Tibial nerve (tissue), 4 donors: ENCODE results near the gene TNIP1. TPM values are rescaled to one million over a fixed set of nuclear protein-coding genes. Genes with fewer than 3 reads are reported as not detected.

Experiments
- DNase-seq, 2 donors: peaks; one replicate each; pipeline ENCODE4 v3.0.0-alpha.2; 2019; ENCODE audit warnings: low spot score in 2 of 2
- H3K27ac ChIP-seq, 4 donors: fragments of 200-600 bp; sonication (generic) in 3 of 4; one replicate each; pipeline ENCODE4 v1.5.1; 2017 to 2019; ENCODE audit warnings: mild to moderate bottlenecking in 1 of 4
- H3K27me3 ChIP-seq, 2 donors: fragments of 200-600 bp; sonication (generic) in 1 of 2; one replicate each; pipeline versions ENCODE4 v1.5.1 to v1.6.0; 2017 to 2019
- H3K36me3 ChIP-seq, 3 donors: fragments of 200-600 bp; sonication (generic); one replicate each; pipeline ENCODE4 v1.5.1; 2018 to 2019
- H3K4me1 ChIP-seq, 4 donors: fragments of 200-600 bp; sonication (generic) in 3 of 4; one replicate each; pipeline ENCODE4 v1.5.1; 2017 to 2019
- H3K4me3 ChIP-seq, 4 donors: fragments of 200-600 bp; sonication (generic) in 3 of 4; one replicate each; pipeline ENCODE4 v1.5.1; 2017 to 2019; ENCODE audit warnings: mild to moderate bottlenecking in 1 of 4, moderate library complexity in 1 of 4
- H3K9me3 ChIP-seq, 4 donors: fragments of 200-600 bp; sonication (generic) in 3 of 4; one replicate each; pipeline ENCODE4 v1.5.1; 2017 to 2019
- EP300 ChIP-seq, 2 donors: sonication (generic); formaldehyde crosslinking; IDR thresholded peaks; one replicate each; pipeline ENCODE4 v1.6.1; 2017; ENCODE audit warnings: antibody characterized with exemption in 2 of 2, mild to moderate bottlenecking in 1 of 2
- POLR2A ChIP-seq, 2 donors: fragments of 450-650 bp; IDR thresholded peaks; one replicate each; pipeline ENCODE4 v1.6.1; 2017; ENCODE audit warnings: antibody characterized with exemption in 2 of 2, mild to moderate bottlenecking in 2 of 2, moderate library complexity in 2 of 2
- WGBS, 2 donors: methylation state at CpG; one replicate each; pipeline ENCODE4 v1.1.5; 2018; 5-methylcytosine and 5-hydroxymethylcytosine counted together
- total RNA-seq, 4 donors: library from RNA; depleted of rRNA; stranded (reverse); fragments of >200 nt; gene quantifications; one replicate each; pipeline ENCODE4 v1.1.0, GENCODE V29; 2016
- TF ChIP-seq, protein P1 (sequence below), 5 experiments: fragments of 200-600 bp in 3 of 5; fragments of 450-650 bp in 2 of 5; sonication (generic) in 3 of 5; IDR thresholded peaks; one replicate each; pipeline ENCODE4 v1.5.1; 2016 to 2019; ENCODE audit warnings: antibody characterized with exemption in 5 of 5, mild to moderate bottlenecking in 3 of 5, moderate library complexity in 2 of 5

TNIP1 gene
- total RNA-seq, 4 donors from 2014 or later: 91.2 to 108 (median 94.3) TPM

DNA sequence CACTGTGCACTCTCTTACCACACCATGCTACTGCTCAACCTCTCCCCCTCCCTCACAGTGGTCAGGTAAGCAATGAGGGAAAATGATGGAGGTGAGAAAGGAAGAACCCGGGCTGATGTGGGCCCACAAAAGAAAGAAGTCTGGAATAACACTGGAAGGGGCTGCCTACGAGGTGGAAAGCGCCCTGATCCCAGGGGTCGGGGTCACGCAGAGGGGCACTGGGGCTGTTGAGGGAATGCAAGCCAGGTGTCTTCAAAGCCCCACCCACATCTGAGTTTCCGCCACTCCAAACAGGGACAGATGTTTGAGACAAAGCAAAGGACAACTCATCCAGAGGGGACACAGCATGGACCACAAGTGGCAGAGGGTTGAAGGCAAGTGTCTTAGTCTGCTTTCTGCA is 4.2 kb downstream of the TNIP1 start:
- H3K27me3 ChIP-seq: no peaks in the 10 kb centered on the region
- H3K9me3 ChIP-seq: no peaks in the 10 kb centered on the region
- H3K4me3 ChIP-seq: no peak overlapping the region
- peaks cover 0 to 58% (median 16%) of the 10 kb centered on the region in 4 donors for H3K4me1 ChIP-seq
- TF ChIP-seq EP300 (IDR thresholded peaks at IDR 0.05): no peak
- TF ChIP-seq, protein P1, sequence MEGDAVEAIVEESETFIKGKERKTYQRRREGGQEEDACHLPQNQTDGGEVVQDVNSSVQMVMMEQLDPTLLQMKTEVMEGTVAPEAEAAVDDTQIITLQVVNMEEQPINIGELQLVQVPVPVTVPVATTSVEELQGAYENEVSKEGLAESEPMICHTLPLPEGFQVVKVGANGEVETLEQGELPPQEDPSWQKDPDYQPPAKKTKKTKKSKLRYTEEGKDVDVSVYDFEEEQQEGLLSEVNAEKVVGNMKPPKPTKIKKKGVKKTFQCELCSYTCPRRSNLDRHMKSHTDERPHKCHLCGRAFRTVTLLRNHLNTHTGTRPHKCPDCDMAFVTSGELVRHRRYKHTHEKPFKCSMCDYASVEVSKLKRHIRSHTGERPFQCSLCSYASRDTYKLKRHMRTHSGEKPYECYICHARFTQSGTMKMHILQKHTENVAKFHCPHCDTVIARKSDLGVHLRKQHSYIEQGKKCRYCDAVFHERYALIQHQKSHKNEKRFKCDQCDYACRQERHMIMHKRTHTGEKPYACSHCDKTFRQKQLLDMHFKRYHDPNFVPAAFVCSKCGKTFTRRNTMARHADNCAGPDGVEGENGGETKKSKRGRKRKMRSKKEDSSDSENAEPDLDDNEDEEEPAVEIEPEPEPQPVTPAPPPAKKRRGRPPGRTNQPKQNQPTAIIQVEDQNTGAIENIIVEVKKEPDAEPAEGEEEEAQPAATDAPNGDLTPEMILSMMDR (IDR thresholded peaks at IDR 0.05): no peak
- no peak for TF ChIP-seq POLR2A (IDR thresholded peaks at IDR 0.05)
- H3K36me3 ChIP-seq: peaks cover 0 to 20% (median 0%) of the 10 kb centered on the region in 3 donors
- no peak overlapping the region for H3K27ac ChIP-seq
- WGBS, 2 donors: 88% methylated on average over 6 of the region's 6 CpGs
- DNase-seq: no peak

DNA sequence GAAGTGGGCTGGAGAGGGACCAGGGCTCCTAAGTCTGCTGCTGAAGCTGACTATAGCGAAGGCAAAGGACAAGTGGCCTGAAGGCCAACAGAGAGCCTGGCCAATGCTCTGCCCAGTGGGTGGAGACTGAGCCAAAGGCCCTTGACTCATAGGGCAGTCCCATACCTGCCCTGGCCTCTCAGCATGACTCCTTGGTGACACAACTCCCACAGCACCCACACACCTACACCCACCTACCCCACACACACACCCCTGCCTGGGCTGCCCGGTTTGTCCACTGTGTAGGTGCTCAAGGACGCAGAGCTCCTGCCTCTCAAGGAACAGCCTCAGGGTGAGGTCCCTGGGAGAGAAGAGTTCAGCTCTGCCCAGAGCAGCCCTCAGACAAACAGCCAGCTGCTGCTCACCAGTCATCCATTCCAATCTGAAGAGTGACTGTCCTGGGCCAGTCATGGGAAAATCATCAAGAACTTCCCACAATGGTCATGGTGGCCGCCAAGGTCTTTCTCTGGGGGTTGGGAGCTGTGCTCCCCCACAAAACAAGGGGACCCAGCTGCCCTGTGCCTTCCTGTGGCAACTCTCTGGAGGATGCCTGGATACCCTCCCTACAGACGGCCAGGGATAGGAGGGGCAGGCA is 5.0 kb downstream of the TNIP1 start:
- 77 to 86% methylated on average over 4 to 5 of the region's 5 CpGs for WGBS, 2 donors
- Histone ChIP-seq H3K27ac (peak overlapping the region in 2 of 4 donors; percentile 11 to 46), H3K9me3 (no peaks in the 10 kb centered on the region), H3K4me3 (no peak overlapping the region), H3K36me3 (peaks cover 0 to 20% (median 0%) of the 10 kb centered on the region in 3 donors), H3K27me3 (no peaks in the 10 kb centered on the region), H3K4me1 (peaks cover 0 to 60% (median 17%) of the 10 kb centered on the region in 4 donors)
- DNase-seq: no peak
- TF ChIP-seq EP300 (IDR thresholded peaks at IDR 0.05) (no peak), POLR2A (IDR thresholded peaks at IDR 0.05) (no peak)
- TF ChIP-seq, protein P1 (IDR thresholded peaks at IDR 0.05): no peak

DNA sequence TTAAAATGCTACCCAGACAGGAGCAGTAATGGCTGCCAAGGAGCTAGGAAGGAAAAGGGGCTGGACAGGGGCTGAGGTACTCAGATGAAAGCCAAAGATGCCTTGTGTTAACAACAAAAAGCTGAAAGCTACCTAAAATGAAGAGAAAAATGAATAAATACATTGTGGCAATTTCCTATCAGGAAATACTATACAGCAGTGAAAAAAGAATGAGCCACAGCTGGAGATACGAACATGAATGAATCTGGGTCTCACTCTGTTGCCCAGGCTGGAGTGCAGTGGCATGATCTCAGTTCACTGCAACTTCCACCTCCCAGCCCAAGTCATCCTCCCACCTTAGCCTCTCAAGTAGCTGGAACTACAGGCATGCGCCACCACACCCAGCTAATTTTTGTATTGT is 6.3 kb downstream of the TNIP1 start:
- no peak for TF ChIP-seq POLR2A (IDR thresholded peaks at IDR 0.05)
- no peak for TF ChIP-seq EP300 (IDR thresholded peaks at IDR 0.05)
- TF ChIP-seq, protein P1 (IDR thresholded peaks at IDR 0.05): no peak
- no peak for DNase-seq
- no peak overlapping the region for H3K27ac ChIP-seq
- peaks cover 0 to 20% (median 0%) of the 10 kb centered on the region in 3 donors for H3K36me3 ChIP-seq
- H3K4me3 ChIP-seq: no peak overlapping the region
- H3K4me1 ChIP-seq: peaks cover 0 to 64% (median 20%) of the 10 kb centered on the region in 4 donors
- no peaks in the 10 kb centered on the region for H3K27me3 ChIP-seq
- WGBS, 2 donors: 96 to 100% methylated on average over 2 of the region's 2 CpGs
- no peaks in the 10 kb centered on the region for H3K9me3 ChIP-seq

DNA sequence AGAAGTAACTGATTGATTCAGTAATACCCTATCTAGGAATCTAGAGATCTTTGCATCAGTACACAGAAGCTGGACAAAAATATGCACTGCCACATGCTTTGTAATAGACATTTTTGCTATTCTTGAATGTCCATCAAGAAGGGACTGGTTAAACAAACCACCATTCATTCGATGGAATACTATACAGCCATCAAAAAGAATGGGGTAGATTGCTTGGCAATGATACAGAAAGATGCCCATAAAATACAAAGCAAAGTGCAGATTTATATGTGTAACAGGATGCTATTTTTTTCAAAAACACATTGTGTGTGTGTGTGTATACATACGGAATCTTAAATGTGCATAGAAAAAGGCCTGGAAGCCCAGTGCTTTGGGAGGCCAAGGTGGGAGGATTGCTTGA is 7.6 kb downstream of the TNIP1 start:
- Histone ChIP-seq H3K27ac (no peak overlapping the region), H3K9me3 (no peaks in the 10 kb centered on the region), H3K36me3 (peaks cover 0 to 15% (median 0%) of the 10 kb centered on the region in 3 donors), H3K27me3 (no peaks in the 10 kb centered on the region), H3K4me3 (no peak overlapping the region), H3K4me1 (peaks cover 0 to 64% (median 23%) of the 10 kb centered on the region in 4 donors)
- no peak for DNase-seq
- TF ChIP-seq EP300 (IDR thresholded peaks at IDR 0.05) (no peak), POLR2A (IDR thresholded peaks at IDR 0.05) (no peak)
- TF ChIP-seq, protein P1 (IDR thresholded peaks at IDR 0.05): no peak
- whole genome bisulfite sequencing, 2 donors: 96 to 98% methylated on average over 2 of the region's 2 CpGs

DNA sequence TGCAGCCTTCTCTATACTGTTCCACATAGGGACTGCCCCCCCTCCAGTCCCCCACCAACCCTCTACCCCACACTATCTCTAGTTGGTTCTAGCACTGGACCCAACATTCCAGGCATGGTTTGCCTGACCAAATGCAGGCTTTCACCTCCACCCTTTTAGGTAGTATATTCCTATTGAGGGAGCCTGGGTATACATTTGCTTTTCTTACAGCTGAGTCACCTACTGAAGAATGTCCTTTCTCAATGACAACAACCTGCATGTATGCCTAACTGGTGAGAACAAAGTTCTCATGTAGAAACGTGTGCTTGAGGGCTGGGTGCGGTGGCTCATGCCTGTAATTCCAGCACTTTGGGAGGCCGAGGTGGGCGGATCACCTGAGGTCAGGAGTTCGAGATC is 8.2 kb downstream of the TNIP1 start:
- Histone ChIP-seq H3K27me3 (no peaks in the 10 kb centered on the region), H3K4me3 (no peak overlapping the region), H3K9me3 (no peaks in the 10 kb centered on the region), H3K27ac (no peak overlapping the region), H3K4me1 (peaks cover 0 to 64% (median 28%) of the 10 kb centered on the region in 4 donors), H3K36me3 (peaks cover 0 to 11% (median 0%) of the 10 kb centered on the region in 3 donors)
- no peak for DNase-seq
- WGBS, 2 donors: 88 to 93% methylated on average over 5 of the region's 5 CpGs
- TF ChIP-seq EP300 (IDR thresholded peaks at IDR 0.05): no peak
- no peak for TF ChIP-seq POLR2A (IDR thresholded peaks at IDR 0.05)
- TF ChIP-seq, protein P1 (IDR thresholded peaks at IDR 0.05): no peak
